Stimulated activated CD4-positive, alpha-beta T cell treated with anti-CD3 and anti-CD28 coated beads, Interleukin-12 subunit alpha, Interleukin-12 subunit beta, amount 100 ng/mL, for 4 hours (primary cell): ENCODE measurements around the gene USB1.
"Not testable (repeated sequence)": the region's sequence is repeated elsewhere in the genome, so short reads cannot be mapped to it uniquely, and the experiment has no call there.

Experiments used
- DNase-seq: peaks from one replicate; pipeline ENCODE4 v3.0.0-alpha.2; 2020

The USB1 gene

GRCh38 chr16:57970319-57970718 is 30.9 kb upstream of the USB1 start:
- DNase-seq, result no peak

DNA sequence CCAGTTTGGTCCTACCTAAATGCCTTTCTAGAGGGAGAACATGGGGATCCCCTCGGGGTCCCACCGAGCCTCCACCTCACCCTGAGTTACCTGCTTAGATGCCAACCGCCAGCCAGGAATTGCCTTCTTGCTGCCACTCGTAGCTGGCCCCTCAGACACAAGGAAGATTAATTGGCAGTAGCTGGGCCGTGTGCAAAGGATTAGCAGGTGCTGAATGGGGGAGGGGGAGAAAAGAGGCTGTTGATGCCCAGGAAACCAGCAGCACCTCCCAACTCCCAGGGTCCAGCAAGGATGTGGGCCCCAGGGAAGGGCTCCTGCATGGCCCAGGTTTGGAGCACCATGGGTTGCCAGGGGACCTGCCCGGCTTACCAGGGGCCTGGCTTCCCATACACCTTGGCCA is 30.2 kb upstream of the USB1 start, which contains the start of gene CNGB1:
CNGB1 (minus strand) TSS at position 159 of the 400 bp plus-strand sequence. CDS start 3,842 bp downstream, outside the sequence.
- no peak for DNase-seq

- DNase-seq, result no peak
These were observed 29.4 kb upstream of the USB1 start for GRCh38 chr16:57971848-57972247.

GRCh38 chr16:57972306-57972705 is 28.9 kb upstream of the USB1 start:
- DNase-seq, result no peak

- no peak for DNase-seq
These were observed 24.8 kb upstream of the USB1 start for GRCh38 chr16:57976331-57976796.

- no peak for DNase-seq
These were observed 23.7 kb upstream of the USB1 start for GRCh38 chr16:57977418-57978069.

DNA sequence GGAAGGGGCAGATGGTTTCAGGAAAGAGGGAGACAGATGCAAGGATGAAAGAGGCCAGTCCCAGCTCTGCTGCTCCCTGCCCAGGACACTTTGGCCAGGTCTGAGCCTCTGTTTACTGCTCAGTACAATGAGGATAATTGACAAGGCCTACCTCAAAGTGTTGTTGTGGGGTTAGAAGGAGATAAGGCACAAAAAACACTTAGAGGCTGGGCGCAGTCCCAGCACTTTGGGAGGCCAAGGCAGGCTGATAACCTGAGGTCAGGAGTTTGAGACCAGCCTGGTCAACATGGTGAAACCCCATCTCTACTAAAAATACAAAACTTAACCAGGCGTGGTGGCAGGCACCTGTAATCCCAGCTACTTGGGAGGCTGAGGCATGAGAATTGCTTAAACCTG is 23.1 kb upstream of the USB1 start:
- DNase-seq, result not testable (repeated sequence)

DNA sequence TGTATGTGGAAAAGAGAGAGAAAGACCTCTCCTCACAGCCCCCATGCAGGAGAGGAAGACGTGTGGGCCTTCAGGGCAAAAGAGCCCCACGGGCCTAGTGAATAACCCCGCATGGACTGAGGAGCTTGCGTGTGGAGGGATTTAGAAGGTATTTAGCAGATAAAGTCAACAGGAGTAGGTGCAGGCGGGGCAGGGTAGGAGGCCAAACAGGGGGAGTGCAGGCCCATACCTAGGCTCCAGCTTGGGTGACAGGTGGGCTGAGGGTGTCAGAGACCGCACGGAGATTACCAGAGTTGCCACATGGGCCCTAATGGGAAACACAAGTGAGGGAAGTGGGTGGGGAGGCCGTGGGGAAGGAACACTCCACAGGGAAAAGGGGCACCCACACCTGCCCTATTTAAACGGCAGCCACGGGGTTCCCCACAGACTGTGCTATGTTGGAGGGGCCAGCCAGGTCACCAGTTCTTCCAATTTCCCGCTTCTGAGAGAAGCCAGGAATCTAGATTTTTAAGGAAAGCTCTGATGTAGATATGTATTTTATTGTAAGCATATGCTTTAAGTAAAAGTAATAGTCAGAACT is 22.1 kb upstream of the USB1 start:
- no peak for DNase-seq

DNA sequence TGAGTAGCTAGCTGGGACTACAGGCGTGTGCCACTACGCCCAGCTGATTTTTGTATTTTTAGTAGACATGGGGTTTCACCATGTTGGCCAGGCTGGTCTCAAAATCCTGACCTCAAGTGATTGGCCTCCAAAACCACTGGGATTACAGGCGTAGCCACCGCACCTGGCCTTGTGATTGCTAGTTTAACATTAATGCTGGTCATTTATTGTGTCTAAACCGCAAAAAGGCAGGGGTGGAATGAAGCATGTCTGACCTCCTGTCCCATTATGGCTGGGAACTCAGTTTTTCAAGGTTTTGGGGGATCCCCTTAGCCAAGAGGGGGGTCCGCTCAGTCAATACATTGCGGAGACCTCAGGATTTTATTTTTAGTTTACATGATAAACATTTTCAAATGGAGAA is 19.6 kb upstream of the USB1 start:
- no peak for DNase-seq

- DNase-seq, result no peak
These were observed 18.8 kb upstream of the USB1 start for GRCh38 chr16:57982385-57982784.

DNA sequence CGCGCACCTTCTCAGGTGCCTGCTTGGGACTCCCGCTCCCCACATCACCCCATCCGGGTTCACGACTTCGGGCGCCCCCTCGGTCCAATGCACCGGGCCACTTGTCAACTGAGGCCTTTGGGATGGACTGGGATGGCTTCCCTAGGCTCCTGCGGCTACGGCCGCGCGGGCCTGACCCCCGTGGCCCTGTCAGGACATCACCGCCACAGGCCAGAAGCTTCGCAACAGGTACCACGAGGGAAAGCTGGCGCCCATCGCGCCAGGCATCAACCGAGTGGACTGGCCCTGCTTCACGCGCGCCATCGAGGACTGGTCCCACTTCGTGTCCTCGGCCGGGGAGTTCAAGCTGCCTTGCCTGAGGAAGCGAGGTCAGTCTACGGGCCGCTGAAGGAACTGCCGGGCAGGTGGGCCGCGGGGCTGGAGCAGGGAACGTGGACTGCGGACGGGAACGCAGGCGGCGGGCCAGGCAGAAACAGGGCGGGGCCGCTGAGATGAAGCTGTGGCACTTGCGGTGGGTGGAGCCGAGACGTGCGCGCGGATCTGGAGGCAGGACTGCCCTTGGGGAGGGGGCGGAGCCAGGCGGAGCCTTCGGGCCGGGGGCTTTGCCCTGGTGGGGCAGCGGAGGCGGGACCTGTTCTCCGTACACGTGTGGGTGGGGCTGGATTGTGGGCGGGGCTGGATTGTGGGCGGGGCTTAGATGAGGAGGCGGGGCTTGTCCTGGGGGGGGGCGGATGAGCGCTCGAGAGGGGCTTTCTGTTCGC is 16.6 kb upstream of the USB1 start:
- DNase-seq, result peak; percentile 90

- no peak for DNase-seq
These were observed 15.7 kb upstream of the USB1 start for GRCh38 chr16:57985204-57986181.

GRCh38 chr16:57986196-57986595 is 15.0 kb upstream of the USB1 start:
- DNase-seq, result no peak

GRCh38 chr16:57987441-57988177 is 13.6 kb upstream of the USB1 start:
- DNase-seq, result no peak

DNA sequence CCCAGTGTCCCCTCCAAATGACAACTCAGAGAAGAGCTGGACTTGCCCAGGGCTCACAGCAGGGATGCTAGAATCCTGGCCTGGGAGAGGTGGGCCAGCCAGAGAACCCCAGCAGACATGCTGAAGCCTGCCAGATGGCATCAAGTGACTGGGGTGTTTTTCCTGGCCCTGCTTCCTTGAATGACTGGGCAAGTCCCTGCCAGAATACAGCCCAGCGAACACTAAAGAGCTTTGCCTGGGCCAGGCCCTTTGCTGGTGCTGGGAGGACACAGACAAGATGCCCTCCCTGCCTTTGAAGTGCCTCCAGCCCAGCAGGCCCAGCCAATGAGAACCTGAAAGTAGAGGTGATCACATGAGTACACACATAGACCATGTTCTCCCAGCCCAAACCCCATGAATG is 12.3 kb upstream of the USB1 start:
- no peak for DNase-seq

DNA sequence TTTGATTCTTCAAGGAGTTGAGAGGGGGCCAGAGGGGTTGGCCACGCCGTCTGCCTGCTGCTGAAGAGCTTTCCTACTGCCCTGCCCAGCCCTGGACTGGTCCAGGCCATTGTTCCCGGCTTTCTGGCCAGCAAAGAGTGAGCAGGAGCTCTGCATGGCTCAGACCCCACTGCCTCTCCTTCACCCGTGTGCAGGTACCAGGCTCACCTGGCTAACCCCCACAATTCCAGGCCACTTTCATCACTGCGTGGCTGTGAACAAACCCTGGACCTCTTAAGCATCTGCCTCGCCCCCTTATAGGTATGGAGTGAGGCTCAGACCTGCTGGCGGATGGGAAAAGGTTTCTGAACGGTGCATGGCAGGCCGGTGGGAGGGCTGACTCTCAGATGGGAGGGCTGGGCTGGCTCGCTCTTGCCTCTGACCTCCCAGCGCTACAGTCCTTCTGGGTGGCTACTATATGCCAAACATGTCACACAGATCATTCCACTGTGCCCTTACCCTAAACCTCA is 9.6 kb upstream of the USB1 start:
- no peak for DNase-seq

DNA sequence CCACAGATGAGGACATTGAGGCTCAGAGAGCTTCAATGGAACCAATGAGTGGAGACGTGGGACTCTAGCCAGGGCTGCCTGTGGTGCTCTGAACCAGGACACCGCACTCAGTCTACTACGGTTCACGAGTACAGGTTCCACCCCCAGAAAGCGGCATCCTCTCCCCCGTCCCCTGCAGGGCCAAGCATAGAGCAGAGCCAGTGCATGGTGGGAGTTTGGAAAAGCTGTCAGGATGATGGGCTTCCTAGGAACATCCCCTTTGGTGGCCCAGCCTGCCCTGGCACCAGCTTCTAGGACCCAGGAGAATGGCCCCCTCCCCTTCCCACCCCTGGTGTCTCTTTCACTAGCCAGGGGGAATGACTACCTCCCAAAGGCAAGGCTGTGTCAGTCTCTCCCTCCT is 9.1 kb upstream of the USB1 start:
- DNase-seq, result no peak

DNA sequence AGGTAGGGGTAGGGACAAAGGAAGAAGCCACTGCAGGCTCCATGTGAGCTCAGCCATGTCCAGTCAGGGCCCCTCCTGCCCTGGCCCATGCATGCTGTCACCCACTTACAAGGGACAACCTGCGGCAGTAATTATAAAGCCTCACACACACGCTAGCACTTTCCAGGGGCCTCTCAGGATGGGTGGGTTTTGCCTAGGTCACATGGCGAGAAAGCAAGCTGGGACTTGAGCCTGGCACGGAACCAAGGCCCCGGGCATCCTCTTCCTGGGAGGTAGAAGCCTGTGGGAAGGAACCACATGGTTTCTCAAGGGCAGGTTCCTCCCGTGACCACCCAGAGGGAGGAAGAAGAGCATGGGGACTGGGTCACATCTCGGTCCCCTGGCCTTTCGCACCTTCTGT is 7.8 kb upstream of the USB1 start:
- no peak for DNase-seq

GRCh38 chr16:57993897-57994296 is 7.3 kb upstream of the USB1 start:
- no peak for DNase-seq

- DNase-seq, result no peak
These were observed 6.8 kb upstream of the USB1 start for GRCh38 chr16:57994361-57994760.

DNA sequence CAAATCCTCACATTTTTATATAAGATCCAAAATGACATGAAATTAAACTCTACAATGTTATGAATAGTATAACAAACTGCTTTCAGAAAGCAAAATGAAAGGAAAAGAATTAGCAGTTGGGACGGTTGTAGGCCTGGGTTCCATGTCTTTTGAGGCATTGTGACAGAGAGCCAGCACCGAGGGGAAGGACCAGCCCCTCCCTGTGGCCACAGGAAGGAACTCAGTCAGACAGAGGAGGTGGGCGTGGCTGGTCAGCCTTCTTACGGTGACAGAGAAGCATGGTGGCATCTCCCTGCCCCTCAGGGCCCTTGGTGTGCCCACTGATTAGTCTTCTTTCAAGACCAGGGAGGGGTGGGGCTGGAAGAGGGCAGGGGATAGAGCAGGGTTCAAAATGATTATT is 6.4 kb upstream of the USB1 start:
- DNase-seq, result no peak
